GDM1 (cell line): ENCODE measurements around the gene GLP1R.

ENCODE experiments used
- DNase-seq: peaks from one replicate; lab custom pipeline; 2025; lab: John Stamatoyannopoulos, UW

The GLP1R gene

DNA sequence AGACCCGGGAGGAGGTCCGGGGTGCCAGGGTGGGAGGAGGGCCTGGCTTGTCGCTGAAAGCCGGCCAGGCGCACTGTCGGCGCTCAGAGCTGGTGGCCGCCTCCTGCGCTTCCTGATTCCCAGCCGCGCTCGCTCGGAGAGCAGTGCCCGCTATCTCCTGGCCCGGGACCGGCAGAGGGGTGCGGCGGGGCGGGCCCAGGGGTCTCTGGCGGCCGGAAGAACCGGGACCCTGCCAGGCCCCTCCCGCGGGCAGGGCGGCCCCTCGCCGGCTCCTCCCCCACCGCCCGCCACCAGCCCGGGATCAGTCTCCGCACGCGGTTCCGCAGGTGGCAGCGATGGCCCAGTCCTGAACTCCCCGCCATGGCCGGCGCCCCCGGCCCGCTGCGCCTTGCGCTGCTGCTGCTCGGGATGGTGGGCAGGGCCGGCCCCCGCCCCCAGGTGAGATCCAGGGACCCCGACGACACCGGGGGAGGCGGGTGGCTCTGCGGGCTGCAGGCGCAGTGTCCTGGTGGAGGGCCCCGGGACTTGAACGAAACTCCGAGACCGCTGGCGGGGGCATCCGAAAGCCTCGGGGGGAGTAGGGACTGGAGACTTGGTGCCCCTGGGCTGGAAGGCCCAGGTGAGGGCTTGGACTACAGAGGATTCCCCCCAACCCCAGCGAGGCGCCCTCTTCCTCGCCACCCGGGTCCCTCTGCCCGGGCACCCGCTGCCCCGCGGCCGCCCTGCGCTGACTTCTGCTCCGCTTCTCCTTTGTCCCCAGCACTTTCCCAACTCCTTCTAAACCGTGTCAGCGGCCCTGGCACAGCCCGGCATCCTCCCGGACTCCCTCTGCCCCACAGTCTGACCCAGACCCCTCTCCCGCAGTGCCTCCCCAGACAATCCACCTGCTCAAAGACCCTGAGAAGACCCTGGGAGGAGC lies at the start of gene GLP1R:
Gene GLP1R (plus strand): TSS at position 301 of the 919 bp plus-strand sequence. CDS start 60 bp downstream, at position 361.
- no peak for DNase-seq

DNA sequence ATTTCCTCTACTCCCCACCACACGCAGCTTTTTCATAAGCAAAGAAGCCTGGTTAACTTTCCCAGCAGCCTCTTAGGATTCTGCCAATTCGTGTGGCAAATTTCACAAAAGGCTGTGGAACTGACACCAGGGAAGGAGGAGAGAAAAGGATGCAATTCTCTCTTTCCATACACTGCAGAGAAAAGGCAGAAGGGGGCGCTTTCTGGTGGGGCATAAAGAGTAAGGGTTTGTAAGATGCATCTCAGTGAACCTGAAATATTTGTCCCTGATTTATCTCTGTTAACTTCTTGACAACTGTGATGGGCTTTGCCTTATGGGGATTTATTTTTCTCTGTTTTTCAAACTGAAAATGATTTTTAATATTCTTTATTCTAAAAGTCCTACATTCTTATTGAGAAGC lies 45.5 kb upstream of the GLP1R start:
- no peak for DNase-seq

GRCh38 chr6:39003492-39003891 lies 45.1 kb upstream of the GLP1R start:
- DNase-seq: no peak

- no peak for DNase-seq
These were observed 43.8 kb upstream of the GLP1R start for GRCh38 chr6:39004801-39005200.

DNA sequence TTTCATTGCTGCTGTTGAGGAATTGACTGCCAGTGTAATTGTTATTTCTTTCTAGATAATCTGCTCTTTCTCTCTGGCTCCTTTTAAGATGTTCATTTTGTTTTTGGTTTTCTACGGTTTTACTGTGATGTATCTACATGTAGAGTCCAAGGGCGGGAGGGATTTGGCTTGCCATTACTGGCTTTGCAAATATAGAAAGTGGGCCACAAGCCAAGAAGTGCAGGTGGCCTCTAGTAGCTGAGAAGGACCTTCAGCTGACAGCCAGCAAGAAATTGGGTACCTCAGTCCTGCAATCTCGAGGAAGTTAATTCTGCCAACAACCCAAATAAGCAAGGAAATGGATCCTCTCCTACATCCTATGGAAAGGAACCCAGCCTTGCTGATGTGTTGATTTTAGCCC lies 42.8 kb upstream of the GLP1R start:
- DNase-seq: no peak

DNA sequence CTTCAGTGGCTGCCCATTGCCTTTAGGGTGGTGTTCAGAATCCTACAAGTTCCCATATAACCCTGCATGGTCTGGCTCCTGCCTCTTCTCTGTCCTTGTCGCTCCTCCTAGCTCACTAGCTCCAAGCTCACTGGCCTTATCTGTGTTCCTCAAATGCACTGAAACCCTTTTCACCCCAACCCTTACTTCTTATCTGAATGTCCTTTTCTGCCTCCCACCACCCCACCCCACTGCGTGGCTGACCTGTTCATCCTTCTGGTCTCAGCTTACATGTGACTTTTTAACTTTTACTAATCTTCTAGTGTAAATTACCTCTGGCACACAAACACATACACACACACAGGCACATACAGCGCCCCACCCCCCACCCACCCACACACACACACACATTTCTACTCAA lies 41.0 kb upstream of the GLP1R start:
- DNase-seq: no peak

- no peak for DNase-seq
These were observed 39.8 kb upstream of the GLP1R start for GRCh38 chr6:39008737-39009136.

GRCh38 chr6:39009476-39009875 lies 39.1 kb upstream of the GLP1R start:
- no peak for DNase-seq

DNA sequence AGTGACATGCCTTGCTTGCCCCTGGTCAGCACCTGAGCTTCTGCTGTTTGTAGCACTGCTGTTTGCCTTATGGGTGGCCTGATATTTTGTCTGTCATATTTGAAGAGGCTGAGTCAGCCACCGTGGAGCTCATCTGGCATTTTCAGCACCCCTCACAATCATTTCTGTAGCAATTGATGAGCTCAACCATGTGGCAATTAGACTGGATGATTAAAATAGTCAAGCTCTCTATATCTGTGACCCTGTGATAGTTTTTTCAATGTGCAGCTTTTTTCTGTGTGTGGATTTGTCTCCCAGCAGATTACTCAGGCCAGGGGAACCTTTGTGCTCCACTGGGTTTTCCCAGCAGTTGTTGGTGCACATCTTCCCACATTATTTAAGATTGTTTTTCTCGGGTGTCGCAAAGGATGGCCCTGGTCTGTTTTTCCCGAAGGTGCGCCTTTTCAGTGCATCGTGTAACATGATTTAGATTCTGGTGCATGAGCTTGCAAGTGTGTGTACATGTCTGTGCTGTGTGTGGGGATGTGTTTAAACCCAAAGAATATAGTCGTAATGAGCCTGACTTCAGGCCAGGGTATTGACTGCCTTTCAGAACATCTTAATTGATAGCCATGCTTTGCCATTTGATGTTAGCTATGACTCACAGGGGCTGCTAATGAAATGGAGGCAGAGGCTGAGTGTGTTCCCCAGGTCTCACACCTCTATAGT lies 31.6 kb upstream of the GLP1R start:
- DNase-seq: no peak

GRCh38 chr6:39017547-39017880 lies 31.1 kb upstream of the GLP1R start:
- DNase-seq: no peak

- no peak for DNase-seq
These were observed 30.5 kb upstream of the GLP1R start for GRCh38 chr6:39018103-39018502.

DNA sequence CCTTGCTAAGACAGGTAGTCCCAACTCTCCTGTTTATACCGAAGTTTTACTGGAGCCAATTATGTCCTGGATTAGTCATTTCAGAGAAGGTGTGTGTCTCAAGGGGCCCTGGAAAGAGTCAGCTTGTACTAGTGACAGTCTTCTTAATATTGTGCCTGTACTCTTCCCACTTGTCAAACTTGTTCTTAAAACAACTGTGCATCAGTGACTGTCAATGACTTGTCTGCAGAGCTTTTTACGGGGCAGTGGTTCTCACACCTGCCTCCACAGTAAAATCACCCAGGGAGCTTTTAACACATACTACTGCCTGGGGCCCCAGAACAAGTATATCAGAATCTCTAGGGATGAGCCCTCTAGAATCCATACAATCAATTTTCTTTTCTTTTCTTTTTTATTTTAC lies 28.4 kb upstream of the GLP1R start:
- DNase-seq: no peak

GRCh38 chr6:39021041-39021440 lies 27.5 kb upstream of the GLP1R start:
- no peak for DNase-seq

DNA sequence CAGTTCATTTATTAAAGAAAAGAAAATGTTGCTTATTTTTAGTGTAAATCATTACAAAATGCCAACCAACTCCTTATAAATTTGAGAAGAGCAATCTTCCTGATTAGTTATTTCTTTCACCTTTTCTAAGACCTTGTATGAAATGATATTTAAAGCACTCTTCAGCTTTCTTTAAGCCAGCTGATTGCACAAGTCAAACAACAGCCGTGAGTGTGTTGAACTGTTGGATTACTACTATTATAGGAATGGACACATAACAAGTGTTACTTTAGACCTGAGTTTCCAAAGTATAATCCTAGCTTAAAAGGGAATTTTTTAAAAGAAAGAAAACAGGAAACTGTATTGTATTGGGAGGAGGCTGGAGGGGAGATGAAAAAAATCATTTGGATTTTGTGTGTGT lies 26.8 kb upstream of the GLP1R start:
- DNase-seq: no peak

- no peak for DNase-seq
These were observed 22.4 kb upstream of the GLP1R start for GRCh38 chr6:39026175-39026574.

DNA sequence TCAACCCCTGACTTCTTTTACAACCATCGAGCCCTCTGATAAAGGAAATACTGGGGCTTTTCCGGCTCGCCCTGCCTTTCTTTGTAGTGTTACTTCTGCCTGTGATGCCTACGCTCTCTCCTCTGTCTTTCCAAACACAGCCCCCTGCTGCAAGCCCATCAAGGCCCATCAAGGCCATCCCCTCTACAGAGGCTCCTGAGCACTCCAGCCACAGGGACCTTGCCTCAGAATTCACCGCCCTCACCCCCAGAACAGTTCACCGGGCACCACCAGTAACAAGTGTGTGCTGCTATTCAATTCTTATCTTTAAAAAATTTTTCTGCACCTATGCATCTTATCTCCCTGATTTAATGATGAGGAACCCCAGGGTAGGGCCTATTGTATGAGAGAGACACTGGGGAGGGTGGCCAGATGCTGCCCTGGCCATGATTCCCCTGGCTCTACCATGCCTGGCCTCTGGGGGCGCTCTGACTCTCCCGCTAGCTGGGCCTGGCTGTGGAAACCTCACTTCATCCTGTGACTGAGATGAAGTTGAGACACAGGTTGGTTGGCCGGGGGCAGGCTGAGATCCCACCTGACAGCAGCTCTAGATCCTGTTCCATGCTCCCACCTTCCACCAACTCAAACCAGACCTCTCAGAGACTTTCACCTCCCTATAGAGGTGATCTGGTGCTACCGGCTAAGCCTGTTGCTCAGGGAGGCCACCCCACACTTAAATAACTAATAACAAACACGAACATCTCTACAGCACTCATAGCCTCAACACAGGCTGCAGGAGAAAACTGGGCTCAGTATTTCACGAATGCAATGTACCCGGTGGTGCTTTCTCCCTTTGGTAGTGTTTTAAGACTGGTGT lies 19.2 kb upstream of the GLP1R start:
- DNase-seq: no peak

GRCh38 chr6:39035681-39036080 lies 12.9 kb upstream of the GLP1R start:
- DNase-seq: no peak

DNA sequence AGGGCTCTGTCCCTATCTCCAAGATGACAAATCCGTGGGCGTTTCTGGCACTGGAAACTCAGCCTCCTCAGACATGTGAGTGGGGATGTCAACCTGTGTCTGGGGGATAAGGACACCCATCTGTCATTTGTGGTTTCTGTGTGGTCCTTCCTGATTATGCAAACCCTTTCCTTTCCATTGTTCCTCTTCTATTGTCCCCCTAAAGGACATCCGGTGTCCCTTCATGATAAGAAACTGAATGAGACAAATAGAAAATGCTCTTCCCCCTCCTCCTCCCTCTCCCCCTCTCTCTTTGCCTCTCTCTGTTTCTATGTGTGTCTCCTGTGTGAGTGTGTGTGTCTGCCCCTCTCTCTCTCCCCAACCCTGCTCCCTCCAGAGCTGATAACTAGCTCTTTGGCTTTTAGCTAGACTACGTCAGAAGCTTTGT lies 11.5 kb upstream of the GLP1R start:
- no peak for DNase-seq

GRCh38 chr6:39037707-39038106 lies 10.9 kb upstream of the GLP1R start:
- DNase-seq: no peak

- no peak for DNase-seq
These were observed 8.4 kb upstream of the GLP1R start for GRCh38 chr6:39040080-39040673.

DNA sequence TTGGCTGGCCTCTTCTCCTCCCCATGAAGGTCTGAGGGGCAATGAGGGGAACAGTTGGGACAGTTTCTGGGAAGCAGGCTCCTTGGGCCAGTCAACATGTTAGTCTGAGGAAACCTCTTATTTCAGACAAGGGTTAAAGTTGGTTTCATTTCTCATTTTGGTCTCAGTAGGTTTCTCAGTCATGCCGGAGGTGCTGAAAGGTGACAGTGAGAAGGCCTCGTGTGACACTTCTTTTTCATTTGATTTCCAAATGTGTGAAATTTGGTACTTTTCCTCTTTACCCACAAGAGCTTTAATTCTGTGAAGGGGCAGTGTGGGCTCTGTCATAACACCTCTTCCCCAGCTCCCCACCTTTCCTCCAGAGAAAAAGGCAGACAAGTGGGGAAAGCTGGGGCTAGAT lies 7.5 kb upstream of the GLP1R start:
- DNase-seq: no peak

DNA sequence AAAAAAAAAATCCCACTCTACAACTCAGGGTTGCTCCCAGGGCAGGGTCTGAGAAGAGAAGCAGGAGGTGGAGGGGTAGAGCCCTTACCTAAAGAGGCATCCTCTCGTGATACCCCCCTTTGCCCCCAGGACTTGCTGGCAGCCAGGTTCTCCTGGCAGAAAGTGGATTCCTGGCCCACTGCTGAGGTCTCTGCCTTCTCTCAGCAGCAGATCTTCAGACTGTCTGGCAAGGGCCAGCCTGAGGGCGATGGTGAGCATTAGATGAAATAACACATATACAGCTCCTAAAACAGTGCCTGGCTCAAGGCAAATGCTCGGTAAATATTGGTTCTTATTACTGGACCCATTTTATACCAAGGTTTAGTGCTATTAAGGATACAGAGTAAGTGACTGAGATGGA lies 4.8 kb upstream of the GLP1R start:
- DNase-seq: no peak
